ENCODE measurements around the gene MCCD1. TPM values are rescaled to one million over a fixed set of nuclear protein-coding genes. Genes with fewer than 3 reads are reported as not detected.

MCCD1 gene
- total RNA-seq, 1 experiment from 2014 or later, result not detected

DNA sequence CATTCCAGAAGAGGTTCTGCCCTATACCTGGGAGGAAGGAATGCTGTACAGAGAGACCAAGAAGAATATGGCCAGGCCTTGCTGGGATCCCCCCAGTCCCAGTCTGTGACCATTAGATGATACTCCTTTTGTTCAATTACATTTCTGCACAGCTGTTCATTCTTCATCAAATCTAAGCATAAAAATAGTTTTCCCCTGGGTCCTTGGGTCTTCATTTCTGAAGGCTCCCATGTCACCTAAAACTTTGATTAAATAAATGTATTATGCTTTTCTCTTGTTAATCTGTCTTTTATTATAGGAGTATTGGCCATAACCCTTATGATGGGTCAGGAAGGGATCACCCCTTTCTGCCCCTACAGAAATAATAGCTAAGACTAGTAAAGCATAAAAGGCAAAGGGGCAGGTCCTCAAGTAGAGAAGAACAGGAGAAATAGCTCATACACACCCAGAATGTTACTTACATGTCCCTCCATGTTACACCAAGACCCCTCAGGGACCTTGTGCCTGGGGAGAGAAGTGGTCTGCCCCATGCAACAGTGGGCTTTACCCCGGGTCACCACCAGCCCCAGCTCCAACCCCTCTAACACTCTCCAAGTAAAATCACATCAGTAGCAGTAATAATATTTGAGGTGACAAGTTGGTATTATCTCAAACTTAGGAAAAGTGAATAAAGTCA, 41.2 kb downstream of the MCCD1 start:
- DNase-seq (ENCODE audit: low spot score), result no peak

GRCh38 chr6:31572041-31572911, 43.5 kb downstream of the MCCD1 start, which contains the start of gene LTA:
LTA (plus strand) TSS chr6:31572289; CDS start chr6:31572743, 454 bp downstream.
- no peak for DNase-seq (ENCODE audit: low spot score)

DNA sequence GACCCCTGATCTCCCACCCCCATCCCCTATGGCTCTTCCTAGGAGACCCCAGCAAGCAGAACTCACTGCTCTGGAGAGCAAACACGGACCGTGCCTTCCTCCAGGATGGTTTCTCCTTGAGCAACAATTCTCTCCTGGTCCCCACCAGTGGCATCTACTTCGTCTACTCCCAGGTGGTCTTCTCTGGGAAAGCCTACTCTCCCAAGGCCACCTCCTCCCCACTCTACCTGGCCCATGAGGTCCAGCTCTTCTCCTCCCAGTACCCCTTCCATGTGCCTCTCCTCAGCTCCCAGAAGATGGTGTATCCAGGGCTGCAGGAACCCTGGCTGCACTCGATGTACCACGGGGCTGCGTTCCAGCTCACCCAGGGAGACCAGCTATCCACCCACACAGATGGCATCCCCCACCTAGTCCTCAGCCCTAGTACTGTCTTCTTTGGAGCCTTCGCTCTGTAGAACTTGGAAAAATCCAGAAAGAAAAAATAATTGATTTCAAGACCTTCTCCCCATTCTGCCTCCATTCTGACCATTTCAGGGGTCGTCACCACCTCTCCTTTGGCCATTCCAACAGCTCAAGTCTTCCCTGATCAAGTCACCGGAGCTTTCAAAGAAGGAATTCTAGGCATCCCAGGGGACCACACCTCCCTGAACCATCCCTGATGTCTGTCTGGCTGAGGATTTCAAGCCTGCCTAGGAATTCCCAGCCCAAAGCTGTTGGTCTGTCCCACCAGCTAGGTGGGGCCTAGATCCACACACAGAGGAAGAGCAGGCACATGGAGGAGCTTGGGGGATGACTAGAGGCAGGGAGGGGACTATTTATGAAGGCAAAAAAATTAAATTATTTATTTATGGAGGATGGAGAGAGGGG, 44.7 kb downstream of the MCCD1 start:
- DNase-seq (ENCODE audit: low spot score), result no peak

DNA sequence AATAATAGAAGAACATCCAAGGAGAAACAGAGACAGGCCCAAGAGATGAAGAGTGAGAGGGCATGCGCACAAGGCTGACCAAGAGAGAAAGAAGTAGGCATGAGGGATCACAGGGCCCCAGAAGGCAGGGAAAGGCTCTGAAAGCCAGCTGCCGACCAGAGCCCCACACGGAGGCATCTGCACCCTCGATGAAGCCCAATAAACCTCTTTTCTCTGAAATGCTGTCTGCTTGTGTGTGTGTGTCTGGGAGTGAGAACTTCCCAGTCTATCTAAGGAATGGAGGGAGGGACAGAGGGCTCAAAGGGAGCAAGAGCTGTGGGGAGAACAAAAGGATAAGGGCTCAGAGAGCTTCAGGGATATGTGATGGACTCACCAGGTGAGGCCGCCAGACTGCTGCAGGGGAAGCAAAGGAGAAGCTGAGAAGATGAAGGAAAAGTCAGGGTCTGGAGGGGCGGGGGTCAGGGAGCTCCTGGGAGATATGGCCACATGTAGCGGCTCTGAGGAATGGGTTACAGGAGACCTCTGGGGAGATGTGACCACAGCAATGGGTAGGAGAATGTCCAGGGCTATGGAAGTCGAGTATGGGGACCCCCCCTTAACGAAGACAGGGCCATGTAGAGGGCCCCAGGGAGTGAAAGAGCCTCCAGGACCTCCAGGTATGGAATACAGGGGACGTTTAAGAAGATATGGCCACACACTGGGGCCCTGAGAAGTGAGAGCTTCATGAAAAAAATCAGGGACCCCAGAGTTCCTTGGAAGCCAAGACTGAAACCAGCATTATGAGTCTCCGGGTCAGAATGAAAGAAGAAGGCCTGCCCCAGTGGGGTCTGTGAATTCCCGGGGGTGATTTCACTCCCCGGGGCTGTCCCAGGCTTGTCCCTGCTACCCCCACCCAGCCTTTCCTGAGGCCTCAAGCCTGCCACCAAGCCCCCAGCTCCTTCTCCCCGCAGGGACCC, 45.6 kb downstream of the MCCD1 start:
- DNase-seq (ENCODE audit: low spot score), result no peak

- no peak for DNase-seq (ENCODE audit: low spot score)
These were observed 46.7 kb downstream of the MCCD1 start, which contains the start of gene TNF for GRCh38 chr6:31575335-31575901. TNF (plus strand) TSS chr6:31575565; CDS start chr6:31575742, 177 bp downstream.

DNA sequence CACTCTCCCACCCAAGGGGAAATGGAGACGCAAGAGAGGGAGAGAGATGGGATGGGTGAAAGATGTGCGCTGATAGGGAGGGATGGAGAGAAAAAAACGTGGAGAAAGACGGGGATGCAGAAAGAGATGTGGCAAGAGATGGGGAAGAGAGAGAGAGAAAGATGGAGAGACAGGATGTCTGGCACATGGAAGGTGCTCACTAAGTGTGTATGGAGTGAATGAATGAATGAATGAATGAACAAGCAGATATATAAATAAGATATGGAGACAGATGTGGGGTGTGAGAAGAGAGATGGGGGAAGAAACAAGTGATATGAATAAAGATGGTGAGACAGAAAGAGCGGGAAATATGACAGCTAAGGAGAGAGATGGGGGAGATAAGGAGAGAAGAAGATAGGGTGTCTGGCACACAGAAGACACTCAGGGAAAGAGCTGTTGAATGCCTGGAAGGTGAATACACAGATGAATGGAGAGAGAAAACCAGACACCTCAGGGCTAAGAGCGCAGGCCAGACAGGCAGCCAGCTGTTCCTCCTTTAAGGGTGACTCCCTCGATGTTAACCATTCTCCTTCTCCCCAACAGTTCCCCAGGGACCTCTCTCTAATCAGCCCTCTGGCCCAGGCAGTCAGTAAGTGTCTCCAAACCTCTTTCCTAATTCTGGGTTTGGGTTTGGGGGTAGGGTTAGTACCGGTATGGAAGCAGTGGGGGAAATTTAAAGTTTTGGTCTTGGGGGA, 47.4 kb downstream of the MCCD1 start:
- DNase-seq (ENCODE audit: low spot score), result no peak

DNA sequence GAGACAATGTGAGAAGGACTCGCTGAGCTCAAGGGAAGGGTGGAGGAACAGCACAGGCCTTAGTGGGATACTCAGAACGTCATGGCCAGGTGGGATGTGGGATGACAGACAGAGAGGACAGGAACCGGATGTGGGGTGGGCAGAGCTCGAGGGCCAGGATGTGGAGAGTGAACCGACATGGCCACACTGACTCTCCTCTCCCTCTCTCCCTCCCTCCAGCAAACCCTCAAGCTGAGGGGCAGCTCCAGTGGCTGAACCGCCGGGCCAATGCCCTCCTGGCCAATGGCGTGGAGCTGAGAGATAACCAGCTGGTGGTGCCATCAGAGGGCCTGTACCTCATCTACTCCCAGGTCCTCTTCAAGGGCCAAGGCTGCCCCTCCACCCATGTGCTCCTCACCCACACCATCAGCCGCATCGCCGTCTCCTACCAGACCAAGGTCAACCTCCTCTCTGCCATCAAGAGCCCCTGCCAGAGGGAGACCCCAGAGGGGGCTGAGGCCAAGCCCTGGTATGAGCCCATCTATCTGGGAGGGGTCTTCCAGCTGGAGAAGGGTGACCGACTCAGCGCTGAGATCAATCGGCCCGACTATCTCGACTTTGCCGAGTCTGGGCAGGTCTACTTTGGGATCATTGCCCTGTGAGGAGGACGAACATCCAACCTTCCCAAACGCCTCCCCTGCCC, 48.3 kb downstream of the MCCD1 start:
- DNase-seq (ENCODE audit: low spot score), result no peak

DNA sequence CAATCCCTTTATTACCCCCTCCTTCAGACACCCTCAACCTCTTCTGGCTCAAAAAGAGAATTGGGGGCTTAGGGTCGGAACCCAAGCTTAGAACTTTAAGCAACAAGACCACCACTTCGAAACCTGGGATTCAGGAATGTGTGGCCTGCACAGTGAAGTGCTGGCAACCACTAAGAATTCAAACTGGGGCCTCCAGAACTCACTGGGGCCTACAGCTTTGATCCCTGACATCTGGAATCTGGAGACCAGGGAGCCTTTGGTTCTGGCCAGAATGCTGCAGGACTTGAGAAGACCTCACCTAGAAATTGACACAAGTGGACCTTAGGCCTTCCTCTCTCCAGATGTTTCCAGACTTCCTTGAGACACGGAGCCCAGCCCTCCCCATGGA, 48.8 kb downstream of the MCCD1 start:
- no peak for DNase-seq (ENCODE audit: low spot score)

- DNase-seq (ENCODE audit: low spot score), result no peak
These were observed 49.7 kb downstream of the MCCD1 start for GRCh38 chr6:31578184-31579118.

GRCh38 chr6:31579119-31579505, 50.4 kb downstream of the MCCD1 start:
- DNase-seq (ENCODE audit: low spot score), result no peak

Other genes starting within 250 kb of the MCCD1 start
- 512 and 677 TPM in 2 replicates for gene HLA-B, start 171.8 kb upstream of the MCCD1 start, total RNA-seq (2014; rRNA removed; shearing (Covaris generic))
- gene MICA, start 125.4 kb upstream of the MCCD1 start, total RNA-seq (2014; rRNA removed; shearing (Covaris generic)), result 65.8 and 75.4 TPM in 2 replicates
- gene MICB, start 30.8 kb upstream of the MCCD1 start, total RNA-seq (2014; rRNA removed; shearing (Covaris generic)), result 12.2 and 14.5 TPM in 2 replicates
- gene DDX39B, start 13.0 kb downstream of the MCCD1 start, total RNA-seq (2014; rRNA removed; shearing (Covaris generic)), result 580 and 595 TPM in 2 replicates
- gene ATP6V1G2, start 17.6 kb downstream of the MCCD1 start, total RNA-seq (2014; rRNA removed; shearing (Covaris generic)), result 0.60 TPM in 1 of 2 replicates, not detected in the other
- gene NFKBIL1, start 18.6 kb downstream of the MCCD1 start, total RNA-seq (2014; rRNA removed; shearing (Covaris generic)), result 12.9 and 13.6 TPM in 2 replicates
- gene LTA, start 43.3 kb downstream of the MCCD1 start, total RNA-seq (2014; rRNA removed; shearing (Covaris generic)), result not detected in 2 replicates
- gene TNF, start 46.6 kb downstream of the MCCD1 start, total RNA-seq (2014; rRNA removed; shearing (Covaris generic)), result not detected in 2 replicates
- gene LTB, start 53.5 kb downstream of the MCCD1 start, total RNA-seq (2014; rRNA removed; shearing (Covaris generic)), result not detected in 2 replicates
- gene LST1, start 57.3 kb downstream of the MCCD1 start, total RNA-seq (2014; rRNA removed; shearing (Covaris generic)), result not detected in 2 replicates
- not detected in 2 replicates for gene NCR3, start 64.0 kb downstream of the MCCD1 start, total RNA-seq (2014; rRNA removed; shearing (Covaris generic))
- gene AIF1, start 86.3 kb downstream of the MCCD1 start, total RNA-seq (2014; rRNA removed; shearing (Covaris generic)), result not detected in 2 replicates
- 26.2 and 36.1 TPM in 2 replicates for gene PRRC2A, start 91.8 kb downstream of the MCCD1 start, total RNA-seq (2014; rRNA removed; shearing (Covaris generic))
- gene BAG6, start 123.7 kb downstream of the MCCD1 start, total RNA-seq (2014; rRNA removed; shearing (Covaris generic)), result 122 and 138 TPM in 2 replicates
- gene APOM, start 126.9 kb downstream of the MCCD1 start, total RNA-seq (2014; rRNA removed; shearing (Covaris generic)), result 0.91 and 1.1 TPM in 2 replicates
- 19.3 and 20.8 TPM in 2 replicates for gene C6orf47, start 131.8 kb downstream of the MCCD1 start, total RNA-seq (2014; rRNA removed; shearing (Covaris generic))
- gene GPANK1, start 136.0 kb downstream of the MCCD1 start, total RNA-seq (2014; rRNA removed; shearing (Covaris generic)), result 13.4 and 15.9 TPM in 2 replicates
- gene CSNK2B, start 137.1 kb downstream of the MCCD1 start, total RNA-seq (2014; rRNA removed; shearing (Covaris generic)), result 443 and 553 TPM in 2 replicates
- not detected in 2 replicates for gene LY6G5B, start 141.0 kb downstream of the MCCD1 start, total RNA-seq (2014; rRNA removed; shearing (Covaris generic))
- 0.97 TPM in 1 of 2 replicates, not detected in the other for gene LY6G5C, start 152.1 kb downstream of the MCCD1 start, total RNA-seq (2014; rRNA removed; shearing (Covaris generic))
- 28.0 and 34.6 TPM in 2 replicates for gene ABHD16A, start 174.4 kb downstream of the MCCD1 start, total RNA-seq (2014; rRNA removed; shearing (Covaris generic))
- gene LY6G6F, start 177.9 kb downstream of the MCCD1 start, total RNA-seq (2014; rRNA removed; shearing (Covaris generic)), result not detected in 2 replicates
- gene LY6G6D, start 186.4 kb downstream of the MCCD1 start, total RNA-seq (2014; rRNA removed; shearing (Covaris generic)), result not detected in 2 replicates
- not detected in 2 replicates for gene LY6G6C, start 192.8 kb downstream of the MCCD1 start, total RNA-seq (2014; rRNA removed; shearing (Covaris generic))
- not detected in 2 replicates for gene MPIG6B, start 194.4 kb downstream of the MCCD1 start, total RNA-seq (2014; rRNA removed; shearing (Covaris generic))
- 75.2 and 101 TPM in 2 replicates for gene DDAH2, start 200.3 kb downstream of the MCCD1 start, total RNA-seq (2014; rRNA removed; shearing (Covaris generic))
- gene CLIC1, start 207.6 kb downstream of the MCCD1 start, total RNA-seq (2014; rRNA removed; shearing (Covaris generic)), result 710 and 730 TPM in 2 replicates
- gene MSH5, start 211.0 kb downstream of the MCCD1 start, total RNA-seq (2014; rRNA removed; shearing (Covaris generic)), result 5.3 and 10.8 TPM in 2 replicates
- 0.21 and 2.8 TPM in 2 replicates for gene SAPCD1, start 233.7 kb downstream of the MCCD1 start, total RNA-seq (2014; rRNA removed; shearing (Covaris generic))
- gene VWA7, start 248.4 kb downstream of the MCCD1 start, total RNA-seq (2014; rRNA removed; shearing (Covaris generic)), result 0.37 and 2.2 TPM in 2 replicates